Suprapubic skin (tissue), 4 donors: ENCODE measurements around the gene GJA3. TPM values are rescaled to one million over a fixed set of nuclear protein-coding genes. Genes with fewer than 3 reads are reported as not detected.

Experiments
- DNase-seq, 2 donors: peaks; one replicate each; pipeline ENCODE4 v3.0.0-alpha.2; 2019; ENCODE audit warnings: low spot score in 2 of 2
- H3K27ac ChIP-seq: fragments of 200-600 bp; sonication (generic); one replicate; pipeline ENCODE4 v1.5.1; 2019
- H3K27me3 ChIP-seq: fragments of 200-600 bp; sonication (generic); one replicate; pipeline ENCODE4 v1.5.1; 2019
- H3K36me3 ChIP-seq: fragments of 200-600 bp; sonication (generic); one replicate; pipeline ENCODE4 v1.5.1; 2019
- H3K4me1 ChIP-seq: fragments of 200-600 bp; sonication (generic); one replicate; pipeline ENCODE4 v1.5.1; 2019
- H3K4me3 ChIP-seq: fragments of 200-600 bp; sonication (generic); one replicate; pipeline ENCODE4 v1.5.1; 2019; ENCODE audit warnings: mild to moderate bottlenecking
- H3K9me3 ChIP-seq: fragments of 200-600 bp; sonication (generic); one replicate; pipeline ENCODE4 v1.5.1; 2019
- CTCF ChIP-seq, 2 donors: fragments of 200-600 bp in 1 of 2; fragments of 450-650 bp in 1 of 2; sonication (generic) in 1 of 2; IDR thresholded peaks; one replicate each; pipeline ENCODE4 v1.5.1; 2016 to 2019; ENCODE audit warnings: antibody characterized with exemption in 2 of 2, mild to moderate bottlenecking in 1 of 2, moderate library complexity in 1 of 2
- EP300 ChIP-seq: sonication (generic); formaldehyde crosslinking; IDR thresholded peaks from one replicate; pipeline ENCODE4 v1.6.1; 2017; ENCODE audit warnings: antibody characterized with exemption
- POLR2A ChIP-seq, 2 donors: fragments of 450-650 bp; IDR thresholded peaks; one replicate each; pipeline ENCODE4 v1.6.1; 2017; ENCODE audit warnings: antibody characterized with exemption in 2 of 2, mild to moderate bottlenecking in 2 of 2, moderate library complexity in 2 of 2
- POLR2AphosphoS5 ChIP-seq, 3 donors: sonication (generic); formaldehyde crosslinking; IDR thresholded peaks; one replicate each; pipeline ENCODE4 v1.6.1; 2017; ENCODE audit warnings: antibody characterized with exemption in 3 of 3
- WGBS: methylation state at CpG from one replicate; pipeline ENCODE4 v1.1.5; 2018; 5-methylcytosine and 5-hydroxymethylcytosine counted together
- total RNA-seq, 4 donors: library from RNA; depleted of rRNA; stranded (reverse); fragments of >200 nt; gene quantifications; one replicate each; pipeline ENCODE4 v1.1.0, GENCODE V29; 2016

Gene GJA3
- total RNA-seq, 4 donors from 2014 or later: 0.25 to 0.94 (median 0.30) TPM; not detected in 1

GRCh38 chr13:20173116-20173746, 12.4 kb upstream of the GJA3 start:
- Histone ChIP-seq H3K4me3 (no peak overlapping the region), H3K4me1 (peaks cover 31% of the 10 kb centered on the region), H3K9me3 (no peaks in the 10 kb centered on the region), H3K27ac (no peak overlapping the region), H3K36me3 (no peaks in the 10 kb centered on the region), H3K27me3 (peaks cover 13% of the 10 kb centered on the region)
- TF ChIP-seq CTCF (IDR thresholded peaks at IDR 0.05): no peak
- no peak for TF ChIP-seq EP300
- no peak for TF ChIP-seq POLR2AphosphoS5 (IDR thresholded peaks at IDR 0.05)
- no peak for TF ChIP-seq POLR2A (IDR thresholded peaks at IDR 0.05)
- 85% methylated on average over 8 of the region's 8 CpGs for WGBS
- no peak for DNase-seq

GRCh38 chr13:20171364-20171763, 10.5 kb upstream of the GJA3 start:
- no peaks in the 10 kb centered on the region for H3K36me3 ChIP-seq
- WGBS: 48% methylated on average over 1 of the region's 1 CpG
- TF ChIP-seq EP300 (no peak), POLR2A (IDR thresholded peaks at IDR 0.05) (no peak)
- H3K4me3 ChIP-seq: no peak overlapping the region
- peaks cover 21% of the 10 kb centered on the region for H3K4me1 ChIP-seq
- DNase-seq: no peak
- no peaks in the 10 kb centered on the region for H3K9me3 ChIP-seq
- no peak overlapping the region for H3K27ac ChIP-seq
- peaks cover 11% of the 10 kb centered on the region for H3K27me3 ChIP-seq

- Histone ChIP-seq H3K9me3 (no peaks in the 10 kb centered on the region), H3K27me3 (peaks cover 12% of the 10 kb centered on the region), H3K4me3 (no peak overlapping the region), H3K36me3 (no peaks in the 10 kb centered on the region), H3K4me1 (peaks cover 17% of the 10 kb centered on the region), H3K27ac (no peak overlapping the region)
- no peak for TF ChIP-seq POLR2A (IDR thresholded peaks at IDR 0.05)
- TF ChIP-seq CTCF (IDR thresholded peaks at IDR 0.05): no peak
- TF ChIP-seq POLR2AphosphoS5 (IDR thresholded peaks at IDR 0.05): no peak
- no peak for TF ChIP-seq EP300
- DNase-seq: no peak
- WGBS: 94% methylated on average over 5 of the region's 5 CpGs
Measured at GRCh38 chr13:20170921-20171320, 10.1 kb upstream of the GJA3 start.

- no peaks in the 10 kb centered on the region for H3K9me3 ChIP-seq
- TF ChIP-seq POLR2AphosphoS5 (IDR thresholded peaks at IDR 0.05) (no peak), CTCF (IDR thresholded peaks at IDR 0.05) (no peak), POLR2A (IDR thresholded peaks at IDR 0.05) (no peak), EP300 (no peak)
- H3K27me3 ChIP-seq: peaks cover 18% of the 10 kb centered on the region
- DNase-seq: no peak
- 80% methylated on average over 7 of the region's 7 CpGs for WGBS
- H3K4me1 ChIP-seq: peaks cover 1% of the 10 kb centered on the region
- no peak overlapping the region for H3K4me3 ChIP-seq
- H3K36me3 ChIP-seq: no peaks in the 10 kb centered on the region
- H3K27ac ChIP-seq: no peak overlapping the region
Measured at GRCh38 chr13:20168396-20168795, 7.5 kb upstream of the GJA3 start.

GRCh38 chr13:20165417-20166257, 4.8 kb upstream of the GJA3 start:
- 70% methylated on average over 11 of the region's 11 CpGs for WGBS
- DNase-seq: no peak
- H3K27ac ChIP-seq: no peak overlapping the region
- peaks cover 33% of the 10 kb centered on the region for H3K27me3 ChIP-seq
- no peak overlapping the region for H3K4me3 ChIP-seq
- TF ChIP-seq EP300: no peak
- no peak for TF ChIP-seq POLR2A (IDR thresholded peaks at IDR 0.05)
- TF ChIP-seq CTCF (IDR thresholded peaks at IDR 0.05): no peak
- TF ChIP-seq POLR2AphosphoS5 (IDR thresholded peaks at IDR 0.05): no peak
- no peaks in the 10 kb centered on the region for H3K9me3 ChIP-seq
- no peaks in the 10 kb centered on the region for H3K36me3 ChIP-seq
- peaks cover 14% of the 10 kb centered on the region for H3K4me1 ChIP-seq
